GM23338 (cell line): ENCODE measurements around the gene TOX2.

Source experiments
- CREB1 ChIP-seq: fragments of 250-450 bp; sonication (Bioruptor Pico); IDR thresholded peaks from 2 replicates; pipeline ENCODE4 v1.5.0; 2020; ENCODE audit warnings: low read depth, mild to moderate bottlenecking, moderate library complexity
- EZH2 ChIP-seq: fragments of 200-600 bp; sonication (generic); IDR thresholded peaks from one replicate; pipeline ENCODE4 v1.8.0; 2017; ENCODE audit warnings: antibody characterized with exemption, mild to moderate bottlenecking, low read depth; ENCODE audit not compliant: unreplicated experiment
- EZH2phosphoT487 ChIP-seq: fragments of 200-600 bp; sonication (generic); IDR thresholded peaks from one replicate; pipeline ENCODE4 v1.8.1; 2018; ENCODE audit warnings: antibody characterized with exemption; ENCODE audit not compliant: unreplicated experiment
- JUNB ChIP-seq: IDR thresholded peaks from one replicate; pipeline ENCODE4 v1.6.1; 2016; ENCODE audit warnings: antibody characterized with exemption; ENCODE audit not compliant: unreplicated experiment
- POLR2AphosphoS5 ChIP-seq: IDR thresholded peaks from 2 replicates; pipeline ENCODE4 v1.6.1; 2016; ENCODE audit warnings: antibody characterized with exemption, low read depth
- STAT1 ChIP-seq: IDR thresholded peaks from one replicate; pipeline ENCODE4 v1.6.1; 2016; ENCODE audit warnings: antibody characterized with exemption; ENCODE audit not compliant: unreplicated experiment
- ZNF114 ChIP-seq: fragments of 250-450 bp; sonication (Bioruptor Pico); IDR thresholded peaks from 2 replicates; pipeline ENCODE4 v1.5.0; 2020; ENCODE audit warnings: mild to moderate bottlenecking, moderate library complexity
- ZNF331 ChIP-seq: fragments of 250-450 bp; sonication (Bioruptor Pico); IDR thresholded peaks from 2 replicates; pipeline ENCODE4 v1.5.0; 2020; ENCODE audit warnings: low read depth, mild to moderate bottlenecking, moderate library complexity
- TF ChIP-seq, protein P1 (sequence below), 2 experiments: fragments of 200-600 bp in 1 of 2; sonication (generic) in 1 of 2; conservative IDR thresholded peaks; 2 replicates each; pipeline versions ENCODE4 v1.5.1 to v1.6.1; 2016 to 2017; ENCODE audit warnings: antibody characterized with exemption in 2 of 2, low read depth in 2 of 2, mild to moderate bottlenecking in 2 of 2, moderate library complexity in 1 of 2
- TF ChIP-seq, protein P2 (sequence below): IDR thresholded peaks from one replicate; pipeline ENCODE4 v1.6.1; 2018; ENCODE audit warnings: antibody characterized with exemption; ENCODE audit not compliant: unreplicated experiment
- TF ChIP-seq, protein P3 (sequence below): IDR thresholded peaks from 2 replicates; pipeline ENCODE4 v1.6.1; 2016; ENCODE audit warnings: antibody characterized with exemption

DNA sequence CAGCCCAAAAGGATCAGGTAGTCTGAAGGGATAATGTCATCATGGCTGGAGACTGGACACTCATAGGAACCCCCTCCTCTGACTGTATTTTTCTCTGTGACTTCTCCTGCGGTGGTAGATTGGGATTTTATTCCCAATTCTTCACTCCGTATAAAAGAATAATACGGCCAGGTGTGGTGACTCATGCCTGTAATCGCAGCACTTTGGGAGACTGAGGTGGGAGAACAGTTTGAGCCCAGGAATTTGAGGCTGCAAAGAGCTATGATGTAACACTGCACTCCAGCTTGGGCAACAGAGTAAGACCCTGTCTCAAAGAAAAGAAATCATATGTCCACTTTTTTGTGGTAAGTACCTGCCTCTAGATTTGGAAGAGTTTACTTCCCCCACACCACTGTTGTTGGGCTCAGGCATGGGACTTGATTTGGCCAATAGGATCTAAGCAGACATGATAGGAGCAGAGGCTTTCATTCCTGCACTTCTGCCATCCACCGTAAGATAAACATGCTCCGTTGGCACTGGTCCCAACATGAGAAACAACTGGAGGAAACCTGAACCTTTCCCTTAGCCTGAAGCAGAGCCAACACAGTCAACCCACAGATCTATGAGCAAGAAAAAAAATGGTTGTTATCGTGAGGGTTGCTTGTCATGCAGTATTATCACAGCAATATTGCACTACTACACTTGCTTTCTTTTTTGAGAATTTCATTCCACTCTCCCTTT lies 190.3 kb downstream of the TOX2 start:
- TF ChIP-seq EZH2 (no peak), POLR2AphosphoS5 (no peak), EZH2phosphoT487 (no peak), ZNF114 (CRISPR knock-in tag) (no peak), CREB1 (CRISPR knock-in tag) (no peak), JUNB (no peak), STAT1 (no peak), ZNF331 (CRISPR knock-in tag) (no peak)
- TF ChIP-seq, protein P1, sequence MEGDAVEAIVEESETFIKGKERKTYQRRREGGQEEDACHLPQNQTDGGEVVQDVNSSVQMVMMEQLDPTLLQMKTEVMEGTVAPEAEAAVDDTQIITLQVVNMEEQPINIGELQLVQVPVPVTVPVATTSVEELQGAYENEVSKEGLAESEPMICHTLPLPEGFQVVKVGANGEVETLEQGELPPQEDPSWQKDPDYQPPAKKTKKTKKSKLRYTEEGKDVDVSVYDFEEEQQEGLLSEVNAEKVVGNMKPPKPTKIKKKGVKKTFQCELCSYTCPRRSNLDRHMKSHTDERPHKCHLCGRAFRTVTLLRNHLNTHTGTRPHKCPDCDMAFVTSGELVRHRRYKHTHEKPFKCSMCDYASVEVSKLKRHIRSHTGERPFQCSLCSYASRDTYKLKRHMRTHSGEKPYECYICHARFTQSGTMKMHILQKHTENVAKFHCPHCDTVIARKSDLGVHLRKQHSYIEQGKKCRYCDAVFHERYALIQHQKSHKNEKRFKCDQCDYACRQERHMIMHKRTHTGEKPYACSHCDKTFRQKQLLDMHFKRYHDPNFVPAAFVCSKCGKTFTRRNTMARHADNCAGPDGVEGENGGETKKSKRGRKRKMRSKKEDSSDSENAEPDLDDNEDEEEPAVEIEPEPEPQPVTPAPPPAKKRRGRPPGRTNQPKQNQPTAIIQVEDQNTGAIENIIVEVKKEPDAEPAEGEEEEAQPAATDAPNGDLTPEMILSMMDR (conservative IDR thresholded peaks at IDR 0.05; ENCODE audit: low read depth in 2 of 2): no peak
- TF ChIP-seq, protein P2, sequence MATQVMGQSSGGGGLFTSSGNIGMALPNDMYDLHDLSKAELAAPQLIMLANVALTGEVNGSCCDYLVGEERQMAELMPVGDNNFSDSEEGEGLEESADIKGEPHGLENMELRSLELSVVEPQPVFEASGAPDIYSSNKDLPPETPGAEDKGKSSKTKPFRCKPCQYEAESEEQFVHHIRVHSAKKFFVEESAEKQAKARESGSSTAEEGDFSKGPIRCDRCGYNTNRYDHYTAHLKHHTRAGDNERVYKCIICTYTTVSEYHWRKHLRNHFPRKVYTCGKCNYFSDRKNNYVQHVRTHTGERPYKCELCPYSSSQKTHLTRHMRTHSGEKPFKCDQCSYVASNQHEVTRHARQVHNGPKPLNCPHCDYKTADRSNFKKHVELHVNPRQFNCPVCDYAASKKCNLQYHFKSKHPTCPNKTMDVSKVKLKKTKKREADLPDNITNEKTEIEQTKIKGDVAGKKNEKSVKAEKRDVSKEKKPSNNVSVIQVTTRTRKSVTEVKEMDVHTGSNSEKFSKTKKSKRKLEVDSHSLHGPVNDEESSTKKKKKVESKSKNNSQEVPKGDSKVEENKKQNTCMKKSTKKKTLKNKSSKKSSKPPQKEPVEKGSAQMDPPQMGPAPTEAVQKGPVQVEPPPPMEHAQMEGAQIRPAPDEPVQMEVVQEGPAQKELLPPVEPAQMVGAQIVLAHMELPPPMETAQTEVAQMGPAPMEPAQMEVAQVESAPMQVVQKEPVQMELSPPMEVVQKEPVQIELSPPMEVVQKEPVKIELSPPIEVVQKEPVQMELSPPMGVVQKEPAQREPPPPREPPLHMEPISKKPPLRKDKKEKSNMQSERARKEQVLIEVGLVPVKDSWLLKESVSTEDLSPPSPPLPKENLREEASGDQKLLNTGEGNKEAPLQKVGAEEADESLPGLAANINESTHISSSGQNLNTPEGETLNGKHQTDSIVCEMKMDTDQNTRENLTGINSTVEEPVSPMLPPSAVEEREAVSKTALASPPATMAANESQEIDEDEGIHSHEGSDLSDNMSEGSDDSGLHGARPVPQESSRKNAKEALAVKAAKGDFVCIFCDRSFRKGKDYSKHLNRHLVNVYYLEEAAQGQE: no peak
- TF ChIP-seq, protein P3, sequence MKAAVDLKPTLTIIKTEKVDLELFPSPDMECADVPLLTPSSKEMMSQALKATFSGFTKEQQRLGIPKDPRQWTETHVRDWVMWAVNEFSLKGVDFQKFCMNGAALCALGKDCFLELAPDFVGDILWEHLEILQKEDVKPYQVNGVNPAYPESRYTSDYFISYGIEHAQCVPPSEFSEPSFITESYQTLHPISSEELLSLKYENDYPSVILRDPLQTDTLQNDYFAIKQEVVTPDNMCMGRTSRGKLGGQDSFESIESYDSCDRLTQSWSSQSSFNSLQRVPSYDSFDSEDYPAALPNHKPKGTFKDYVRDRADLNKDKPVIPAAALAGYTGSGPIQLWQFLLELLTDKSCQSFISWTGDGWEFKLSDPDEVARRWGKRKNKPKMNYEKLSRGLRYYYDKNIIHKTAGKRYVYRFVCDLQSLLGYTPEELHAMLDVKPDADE: no peak
